ENCODE data around the gene PEX11A.

PEX11A gene

GRCh38 chr15:89640245-89640644 lies 50.3 kb downstream of the PEX11A start:
- Histone ChIP-seq H3K27ac (ENCODE audit: low read depth, low read length) (no peak overlapping the region), H3K4me3 (ENCODE audit: low read length) (no peak overlapping the region), H3F3A (ENCODE audit: control insufficient read depth, insufficient read depth) (no peaks in the 10 kb centered on the region), H3K36me3 (ENCODE audit: control insufficient read depth, low read length) (no peaks in the 10 kb centered on the region), H4K20me1 (ENCODE audit: control insufficient read depth, insufficient read depth, low read depth, low read length) (no peaks in the 10 kb centered on the region), H3K27me3 (ENCODE audit: control insufficient read depth, low read length) (no peaks in the 10 kb centered on the region), H3K9me2 (replicated peaks; ENCODE audit: control insufficient read depth, low read length) (no peaks in the 10 kb centered on the region), H3K4me2 (ENCODE audit: low read length) (no peak overlapping the region), H3K79me2 (ENCODE audit: control insufficient read depth, low read length) (no peaks in the 10 kb centered on the region), H3K4me1 (ENCODE audit: control insufficient read depth, low read length) (no peaks in the 10 kb centered on the region), H3K9me3 (ENCODE audit: control insufficient read depth, insufficient read depth, low read length) (no peaks in the 10 kb centered on the region)
- no peak for TF ChIP-seq CTCF (IDR thresholded peaks at IDR 0.05; ENCODE audit: low read depth, low read length, poor library complexity, severe bottlenecking)
- TF ChIP-seq EZH2phosphoT487 (IDR thresholded peaks at IDR 0.05; ENCODE audit: borderline replicate concordance, low read length), result no peak

DNA sequence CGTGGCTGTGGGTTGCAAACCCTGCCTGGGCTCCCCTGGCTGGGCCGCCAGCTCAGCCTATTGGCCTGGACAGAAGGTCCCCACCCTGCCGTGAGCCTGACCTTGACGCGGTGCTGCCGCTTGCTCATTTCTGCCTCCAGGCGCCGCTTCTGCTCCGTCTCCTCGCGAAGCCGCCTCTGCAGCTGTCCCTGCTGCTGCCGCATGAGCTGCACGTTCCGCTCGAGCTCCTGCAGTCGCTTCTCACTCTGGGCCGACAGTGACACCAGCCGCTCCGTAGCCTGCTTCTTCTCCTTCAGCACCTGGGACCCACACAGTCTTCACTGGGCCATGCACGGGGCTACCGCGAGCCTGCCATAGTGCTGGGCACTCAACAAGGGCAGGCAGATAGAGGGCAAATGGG lies 57.0 kb downstream of the PEX11A start:
- Histone ChIP-seq H3K4me2 (ENCODE audit: low read length) (no peak overlapping the region), H3K9me3 (ENCODE audit: control insufficient read depth, insufficient read depth, low read length) (no peaks in the 10 kb centered on the region), H3F3A (ENCODE audit: control insufficient read depth, insufficient read depth) (no peaks in the 10 kb centered on the region), H3K9me2 (replicated peaks; ENCODE audit: control insufficient read depth, low read length) (no peaks in the 10 kb centered on the region), H3K4me1 (ENCODE audit: control insufficient read depth, low read length) (no peaks in the 10 kb centered on the region), H3K79me2 (ENCODE audit: control insufficient read depth, low read length) (no peaks in the 10 kb centered on the region), H3K36me3 (ENCODE audit: control insufficient read depth, low read length) (peaks cover 34% of the 10 kb centered on the region), H3K27ac (ENCODE audit: low read depth, low read length) (no peak overlapping the region), H4K20me1 (ENCODE audit: control insufficient read depth, insufficient read depth, low read depth, low read length) (no peaks in the 10 kb centered on the region), H3K4me3 (ENCODE audit: low read length) (no peak overlapping the region), H3K27me3 (ENCODE audit: control insufficient read depth, low read length) (no peaks in the 10 kb centered on the region)
- TF ChIP-seq CTCF (IDR thresholded peaks at IDR 0.05; ENCODE audit: low read depth, low read length, poor library complexity, severe bottlenecking) (no peak), EZH2phosphoT487 (IDR thresholded peaks at IDR 0.05; ENCODE audit: borderline replicate concordance, low read length) (no peak)

GRCh38 chr15:89632563-89633430 lies 57.8 kb downstream of the PEX11A start:
- no peak overlapping the region for H3K4me2 ChIP-seq (ENCODE audit: low read length)
- no peaks in the 10 kb centered on the region for H3K27me3 ChIP-seq (ENCODE audit: control insufficient read depth, low read length)
- H3K4me1 ChIP-seq (ENCODE audit: control insufficient read depth, low read length), result no peaks in the 10 kb centered on the region
- H3K9me2 ChIP-seq (replicated peaks; ENCODE audit: control insufficient read depth, low read length), result no peaks in the 10 kb centered on the region
- TF ChIP-seq EZH2phosphoT487 (IDR thresholded peaks at IDR 0.05; ENCODE audit: borderline replicate concordance, low read length), result no peak
- TF ChIP-seq CTCF (IDR thresholded peaks at IDR 0.05; ENCODE audit: low read depth, low read length, poor library complexity, severe bottlenecking), result no peak
- H3K9me3 ChIP-seq (ENCODE audit: control insufficient read depth, insufficient read depth, low read length), result no peaks in the 10 kb centered on the region
- no peaks in the 10 kb centered on the region for H3K79me2 ChIP-seq (ENCODE audit: control insufficient read depth, low read length)
- no peaks in the 10 kb centered on the region for H4K20me1 ChIP-seq (ENCODE audit: control insufficient read depth, insufficient read depth, low read depth, low read length)
- no peak overlapping the region for H3K4me3 ChIP-seq (ENCODE audit: low read length)
- no peaks in the 10 kb centered on the region for H3F3A ChIP-seq (ENCODE audit: control insufficient read depth, insufficient read depth)
- peaks cover 42% of the 10 kb centered on the region for H3K36me3 ChIP-seq (ENCODE audit: control insufficient read depth, low read length)
- no peak overlapping the region for H3K27ac ChIP-seq (ENCODE audit: low read depth, low read length)
